DLD1 (cell line): Measurements from ENCODE around the gene NNAT.
"Not testable (repeated sequence)": the region's sequence is repeated elsewhere in the genome, so short reads cannot be mapped to it uniquely, and the experiment has no call there.

ENCODE experiments used
- in situ Hi-C: cut with HindIII; loops from 2 replicates; pipeline ENCODE4 v1.10.0; 2017; ENCODE audit warnings: low sequenced_read_pairs

Gene NNAT

DNA sequence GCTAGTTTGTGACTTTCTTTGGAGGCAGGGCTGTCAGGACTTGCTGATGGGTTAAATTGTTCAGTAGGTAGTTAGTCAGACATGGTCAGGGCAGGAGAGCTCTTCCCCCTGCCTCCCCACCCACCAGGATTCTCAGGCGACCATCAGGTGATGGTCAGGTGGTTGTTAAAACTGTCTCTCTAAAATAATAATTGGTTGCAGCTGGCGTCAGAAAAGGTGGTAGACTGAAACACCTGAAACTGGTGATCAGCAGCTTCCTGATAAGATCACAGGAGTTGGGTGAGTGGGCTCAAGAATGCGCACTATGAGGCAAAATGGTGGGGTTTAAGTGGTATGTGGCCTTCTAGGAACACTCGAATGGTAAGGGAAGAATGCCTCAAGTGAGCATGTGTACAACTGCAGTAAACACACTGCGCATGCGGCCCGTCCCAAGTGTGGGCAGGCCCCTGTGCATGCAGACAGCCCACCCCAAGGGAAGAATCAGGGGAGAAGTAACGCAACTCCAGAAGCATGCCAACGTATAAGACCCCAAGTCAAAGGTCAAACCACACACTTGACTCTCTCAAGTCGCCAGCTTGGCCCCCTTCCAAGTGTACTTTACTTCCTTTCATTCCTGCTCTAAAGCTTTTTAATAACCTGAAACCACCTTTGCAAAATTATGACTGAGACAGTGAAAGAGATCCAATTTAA, 14.5 kb downstream of the NNAT start:
- in situ Hi-C loops: no loop called here

DNA sequence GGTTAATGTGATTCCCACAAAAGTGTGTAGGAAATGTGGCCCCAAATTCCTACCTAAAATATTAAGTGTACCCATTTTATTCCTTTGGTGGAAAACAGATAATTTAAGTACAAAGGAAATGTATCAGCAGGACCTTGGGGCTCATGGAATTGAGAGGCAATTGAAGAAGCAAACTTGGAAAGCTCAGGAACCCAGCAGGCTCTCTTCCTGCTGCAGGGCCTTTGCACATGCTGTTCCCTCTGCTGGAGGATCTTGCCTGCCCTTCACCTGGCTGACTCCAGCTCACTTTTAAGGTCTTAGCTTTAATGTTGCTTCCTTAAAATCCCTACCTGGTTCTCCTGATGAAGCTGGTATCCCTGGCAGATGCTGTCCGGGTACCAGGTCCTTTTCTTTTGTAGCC, 16.5 kb downstream of the NNAT start:
- in situ Hi-C loops: no loop called here

DNA sequence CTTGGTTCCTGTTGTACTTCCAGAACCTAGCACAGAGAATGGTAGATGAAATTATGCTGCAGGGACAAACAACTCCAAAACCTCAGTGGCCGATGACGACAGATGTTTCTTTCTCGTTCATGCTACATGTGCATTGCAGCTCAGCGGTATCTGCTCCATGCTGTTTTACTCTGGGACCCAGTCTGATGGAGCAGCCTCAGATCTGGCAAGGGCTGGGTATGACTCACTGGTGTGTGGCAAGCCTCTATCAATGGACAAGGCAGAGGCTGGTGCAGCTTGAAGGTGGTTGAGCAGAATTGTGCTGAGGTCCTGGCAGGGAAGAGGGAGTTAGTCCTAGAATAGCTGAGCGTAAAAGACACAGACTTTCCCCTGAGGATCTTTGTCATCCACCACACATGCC, 17.0 kb downstream of the NNAT start:
- in situ Hi-C loops: no loop called here

DNA sequence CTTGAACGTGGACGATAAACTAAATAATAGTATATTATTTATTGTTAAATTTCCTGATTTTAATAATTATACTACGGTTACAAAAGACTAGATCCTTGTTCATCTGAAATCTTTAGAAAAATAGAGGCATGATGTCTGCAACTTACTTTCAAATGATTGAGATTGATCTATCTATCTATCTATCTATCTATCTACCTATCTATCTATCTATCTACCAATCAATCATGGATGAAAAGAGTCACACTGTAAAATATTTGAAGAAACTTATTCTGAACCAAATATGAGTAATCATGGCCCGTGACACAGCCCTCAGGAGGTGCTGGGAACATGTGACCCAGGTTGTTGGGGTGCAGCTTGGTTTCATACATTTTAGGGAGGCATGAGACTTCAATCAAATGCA, 18.4 kb downstream of the NNAT start:
- in situ Hi-C loops: no loop called here

DNA sequence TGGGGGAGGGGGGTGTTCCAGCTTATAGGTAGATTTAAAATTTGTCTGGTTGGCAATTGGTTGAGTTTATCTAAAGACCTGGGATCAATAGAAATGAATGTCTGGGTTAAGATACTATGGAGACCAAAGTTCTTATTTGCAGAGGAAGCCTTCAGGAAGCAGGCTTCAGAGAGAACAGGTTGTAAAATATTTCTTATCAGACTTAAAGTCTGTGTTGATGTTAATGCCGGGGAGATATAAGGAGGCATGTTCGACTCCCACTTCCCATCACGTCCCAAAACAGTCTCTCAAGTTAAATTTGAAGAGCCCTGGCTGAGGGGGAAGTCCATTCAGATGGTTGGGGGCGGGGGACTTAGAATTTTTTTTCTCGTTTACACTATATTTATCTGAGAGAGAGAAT, 19.0 kb downstream of the NNAT start:
- in situ Hi-C loops: no loop called here

DNA sequence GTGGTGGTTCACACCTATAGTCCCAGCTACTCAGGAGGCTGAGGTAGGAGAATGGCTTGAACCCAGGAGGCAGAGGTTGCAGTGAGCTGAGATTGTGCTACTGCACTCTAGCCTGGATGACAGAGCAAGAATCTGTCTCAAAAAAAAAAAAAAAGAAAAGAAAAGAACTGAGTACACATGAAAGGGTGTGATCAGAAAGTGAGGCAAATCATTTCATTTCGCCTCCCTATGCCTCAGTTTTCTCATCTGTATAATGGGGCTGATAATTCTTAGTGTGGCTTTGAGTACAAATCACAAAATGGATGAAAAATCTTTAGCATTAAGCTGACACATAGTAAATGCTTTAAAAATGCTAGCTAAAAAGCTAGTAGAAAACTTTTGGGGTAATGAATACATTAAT, 19.8 kb downstream of the NNAT start:
- in situ Hi-C loops: not testable (repeated sequence)

DNA sequence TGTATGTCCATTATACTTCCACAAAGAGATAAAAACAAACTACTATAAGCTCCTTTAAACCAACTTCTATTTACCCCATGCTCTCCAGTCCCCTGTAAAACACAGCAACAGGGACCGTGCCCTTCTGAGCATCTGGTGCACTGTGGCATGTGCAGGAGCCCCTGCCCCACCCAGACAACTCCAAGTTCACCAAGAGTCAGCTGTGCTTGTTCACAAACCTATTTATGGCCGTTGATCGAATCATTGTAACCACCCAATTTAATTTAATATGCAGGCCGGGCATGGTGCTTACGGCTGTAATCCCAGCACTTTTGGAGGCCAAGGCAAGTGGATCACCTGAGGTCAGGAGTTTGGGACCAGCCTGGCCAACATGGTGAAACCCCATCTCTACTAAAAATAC, 20.3 kb downstream of the NNAT start:
- in situ Hi-C loops: no loop called here

DNA sequence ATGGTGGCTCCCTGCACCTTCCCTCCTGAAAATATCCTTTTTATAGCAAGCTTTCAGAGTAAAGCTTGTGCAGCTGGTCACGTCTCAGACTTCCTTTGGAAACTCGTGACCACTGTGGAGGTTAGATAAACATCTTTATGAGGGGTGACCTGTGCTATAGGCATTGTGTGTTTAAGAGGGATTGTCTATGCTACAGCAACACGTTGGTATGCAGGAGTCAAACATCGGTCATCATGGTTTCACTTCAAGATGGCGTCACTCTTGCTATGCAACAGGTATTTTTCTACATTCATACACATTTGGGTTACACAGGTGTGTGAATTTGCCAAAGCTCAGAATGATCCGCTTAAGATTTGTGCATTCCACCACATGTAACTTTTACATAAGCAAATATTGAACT, 21.2 kb downstream of the NNAT start:
- in situ Hi-C loops: no loop called here

DNA sequence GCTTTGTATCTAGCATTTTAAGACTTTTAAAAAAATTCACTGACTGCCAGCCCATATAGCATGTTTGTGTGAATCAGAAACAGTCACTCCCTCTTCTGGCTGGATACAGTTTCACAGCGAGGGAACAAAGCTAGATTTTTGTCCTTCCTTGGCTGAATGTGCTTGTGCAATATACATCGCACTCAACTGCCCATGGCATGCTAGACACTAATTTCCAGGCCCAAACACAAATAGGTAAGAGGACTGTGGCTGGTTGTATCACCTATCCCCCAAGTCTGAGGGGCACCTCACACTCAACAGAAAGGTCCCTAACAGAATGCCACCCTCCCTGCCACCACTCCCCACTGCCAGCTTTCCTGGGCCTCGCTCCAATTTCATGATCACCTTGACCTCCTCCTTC, 22.8 kb downstream of the NNAT start:
- in situ Hi-C loops: no loop called here

DNA sequence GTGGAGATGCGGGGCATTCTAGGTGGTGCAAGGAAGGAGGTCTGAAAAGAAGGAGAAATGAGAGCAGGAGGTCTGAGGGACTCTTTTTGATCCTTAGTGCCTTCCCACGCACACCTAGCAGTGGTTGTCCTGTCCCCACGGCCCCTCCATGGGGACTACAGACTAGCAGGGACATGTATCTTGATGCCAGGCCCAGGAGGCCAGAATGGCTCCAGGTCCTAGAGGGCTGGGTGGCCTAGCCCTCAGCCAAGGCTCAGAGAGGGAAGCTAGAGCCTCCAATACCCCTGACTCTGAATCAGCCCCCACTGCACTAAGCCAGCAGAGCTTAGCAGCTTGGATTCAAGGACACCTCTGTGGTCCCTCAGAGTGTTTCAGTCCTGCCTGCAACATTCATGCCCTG, 23.3 kb downstream of the NNAT start:
- in situ Hi-C loops: no loop called here

DNA sequence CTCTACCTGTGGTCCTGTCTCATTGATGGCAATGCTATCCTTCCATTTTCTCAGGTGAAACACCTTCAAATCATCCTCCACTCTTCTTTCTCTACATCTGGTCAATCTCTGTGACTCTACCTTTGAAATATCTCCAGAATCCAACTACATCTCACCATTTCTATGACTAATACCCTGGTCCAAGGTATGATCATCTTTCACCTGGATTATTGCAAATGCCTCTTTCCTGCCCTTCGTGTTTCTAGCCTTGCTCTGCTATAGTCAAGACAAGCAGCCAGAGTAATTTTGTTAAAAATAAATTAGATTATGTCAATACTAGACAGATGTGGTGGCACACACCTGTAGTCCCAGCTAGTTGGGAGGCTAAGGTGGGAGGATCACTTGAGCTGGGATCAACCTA, 24.5 kb downstream of the NNAT start:
- in situ Hi-C loops: no loop called here

DNA sequence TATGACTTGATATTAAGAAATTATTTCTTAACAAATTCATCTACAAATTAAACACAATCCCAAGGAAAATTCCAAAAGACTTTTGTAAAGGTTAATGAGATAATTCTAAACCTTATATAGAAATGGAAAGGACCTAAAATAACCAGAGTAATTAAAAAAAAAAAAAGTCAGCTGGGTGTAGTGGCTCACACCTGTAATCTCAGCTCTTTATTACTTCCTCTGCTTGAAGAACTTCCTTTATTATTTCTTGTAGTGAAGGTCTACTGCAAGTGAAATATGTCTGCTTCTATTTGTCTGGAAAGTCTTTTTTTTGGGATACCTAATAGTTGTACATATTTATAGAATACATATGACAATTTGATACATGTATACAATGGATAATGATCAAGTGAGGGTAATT, 26.9 kb downstream of the NNAT start:
- in situ Hi-C loops: no loop called here

DNA sequence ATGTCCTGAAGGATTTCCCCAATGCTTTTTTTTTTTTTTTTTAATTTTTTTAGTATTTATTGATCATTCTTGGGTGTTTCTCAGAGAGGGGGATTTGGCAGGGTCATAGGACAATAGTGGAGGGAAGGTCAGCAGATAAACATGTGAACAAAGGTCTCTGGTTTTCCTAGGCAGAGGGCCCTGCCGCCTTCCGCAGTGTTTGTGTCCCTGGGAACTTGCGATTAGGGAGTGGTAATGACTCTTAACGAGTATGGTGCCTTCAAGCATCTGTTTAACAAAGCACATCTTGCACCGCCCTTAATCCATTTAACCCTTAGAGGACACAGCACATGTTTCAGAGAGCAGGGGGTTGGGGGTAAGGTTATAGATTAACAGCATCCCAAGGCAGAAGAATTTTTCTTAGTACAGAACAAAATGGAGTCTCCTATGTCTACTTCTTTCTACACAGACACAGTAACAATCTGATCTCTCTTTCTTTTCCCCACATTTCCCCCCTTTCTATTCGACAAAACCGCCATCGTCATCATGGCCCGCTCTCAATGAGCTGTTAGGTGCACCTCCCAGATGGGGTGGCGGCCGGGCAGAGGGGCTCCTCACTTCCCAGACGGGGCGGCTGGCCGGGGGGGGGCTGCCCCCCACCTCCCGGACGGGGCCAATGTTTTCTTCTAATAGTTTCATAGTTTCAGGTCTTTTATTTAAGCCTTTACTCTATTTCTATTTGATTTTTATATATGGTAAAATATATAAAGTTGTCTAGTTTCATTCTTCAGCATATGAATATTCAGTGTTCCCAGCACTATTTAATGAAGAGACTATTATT, 29.3 kb downstream of the NNAT start:
- in situ Hi-C loops: not testable (repeated sequence)

DNA sequence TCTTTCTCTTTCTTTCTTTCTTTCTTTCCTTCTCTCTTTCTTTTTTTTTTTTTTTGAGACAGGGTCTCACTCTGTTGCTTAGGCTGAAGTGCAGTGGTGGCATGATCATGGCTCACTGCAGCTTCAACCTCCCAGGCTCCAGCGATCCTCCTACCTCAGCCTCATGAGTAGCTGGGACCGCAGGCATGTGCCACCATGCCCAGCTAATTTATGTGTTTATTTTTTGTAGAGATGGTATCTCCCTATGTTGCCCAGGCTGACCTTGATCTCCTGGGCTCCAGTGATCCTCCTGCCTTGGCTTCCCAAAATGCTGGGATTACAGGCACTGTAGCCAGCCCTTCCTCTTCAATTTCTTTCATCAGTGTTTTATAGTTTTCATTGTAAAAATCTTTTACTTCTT, 30.6 kb downstream of the NNAT start:
- in situ Hi-C loops: not testable (repeated sequence)

DNA sequence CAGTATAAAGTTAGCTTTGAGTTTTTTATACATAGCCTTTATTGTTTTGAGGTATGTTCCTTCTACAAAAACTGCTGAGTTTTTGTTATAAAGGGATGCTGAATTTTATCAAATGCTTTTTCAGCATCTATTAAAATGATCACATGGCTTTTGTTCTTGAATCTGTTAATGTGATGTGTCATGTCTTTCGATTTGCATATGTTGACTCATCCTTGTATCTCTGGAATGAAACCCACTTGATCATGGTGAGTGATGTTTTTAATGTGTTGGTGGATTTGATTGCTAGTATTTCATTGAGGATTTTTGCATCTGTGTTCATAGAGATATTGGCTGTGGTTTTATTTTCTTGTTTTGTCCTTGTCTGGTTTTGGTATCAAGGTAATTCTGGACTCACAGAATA, 31.4 kb downstream of the NNAT start:
- in situ Hi-C loops: no loop called here

DNA sequence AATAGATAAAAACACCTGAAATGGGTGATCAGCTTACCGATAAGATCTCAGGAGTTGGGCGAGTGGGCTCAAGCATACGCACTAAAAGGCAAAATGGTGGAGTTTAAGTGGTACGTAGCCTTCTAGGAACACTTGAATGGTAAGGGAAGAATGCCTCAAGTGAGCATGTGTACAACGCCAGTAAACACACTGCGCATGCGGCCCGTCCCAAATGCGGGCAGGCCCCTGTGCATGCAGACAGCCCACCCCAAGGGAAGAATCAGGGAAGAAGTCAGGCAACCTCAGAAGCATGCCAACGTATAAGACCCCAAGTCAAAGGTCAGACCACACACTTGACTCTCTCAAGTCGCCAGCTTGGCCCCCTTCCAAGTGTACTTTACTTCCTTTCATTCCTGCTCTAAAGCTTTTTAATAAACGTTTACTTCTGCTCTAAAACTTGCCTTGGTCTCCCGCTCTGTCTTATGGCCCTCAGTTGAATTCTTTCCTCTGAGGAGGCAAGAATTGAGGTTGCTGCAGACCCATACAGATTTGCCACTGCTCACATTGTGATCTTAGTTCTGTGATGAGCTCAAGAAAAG, 33.8 kb downstream of the NNAT start:
- in situ Hi-C loops: not testable (repeated sequence)

DNA sequence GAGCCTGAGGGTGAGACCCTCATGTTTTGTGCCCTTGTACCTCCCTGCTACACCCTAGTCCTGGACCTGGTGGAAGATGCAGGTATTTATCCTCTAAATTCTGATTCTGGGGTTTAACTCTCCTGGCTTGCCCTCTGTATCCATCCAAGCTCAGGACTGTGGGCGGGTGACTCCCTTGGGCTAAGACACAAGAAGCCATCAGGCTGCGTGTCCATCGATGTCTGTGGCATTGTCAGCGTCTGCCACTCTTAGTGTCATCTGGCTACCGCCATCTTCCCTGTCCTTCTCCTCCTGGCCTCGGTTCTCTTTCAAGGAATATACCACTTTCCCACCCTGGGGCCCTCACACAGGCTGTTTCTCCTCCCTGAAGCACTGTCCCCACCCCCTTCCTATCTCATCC, 35.5 kb downstream of the NNAT start:
- in situ Hi-C loops: no loop called here

DNA sequence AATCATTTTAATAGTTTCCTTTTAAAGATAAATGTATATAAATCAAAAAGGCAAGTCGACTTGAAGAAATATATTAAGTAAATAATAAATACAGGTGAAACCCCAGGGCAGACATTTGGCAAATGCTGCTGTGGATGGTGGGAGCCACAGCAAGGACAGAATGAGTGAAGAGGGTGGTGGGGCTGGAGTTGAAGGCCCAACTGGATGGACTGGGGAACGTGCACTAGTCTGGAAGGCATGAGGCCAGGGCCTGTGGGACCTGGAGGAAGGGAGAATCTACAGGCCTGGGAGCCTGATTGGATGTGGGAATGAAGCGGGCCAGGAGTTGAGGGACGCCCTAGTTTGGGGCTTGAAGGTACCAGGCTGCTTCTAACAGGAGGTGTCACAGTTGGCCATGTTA, 37.3 kb downstream of the NNAT start:
- in situ Hi-C loops: no loop called here

DNA sequence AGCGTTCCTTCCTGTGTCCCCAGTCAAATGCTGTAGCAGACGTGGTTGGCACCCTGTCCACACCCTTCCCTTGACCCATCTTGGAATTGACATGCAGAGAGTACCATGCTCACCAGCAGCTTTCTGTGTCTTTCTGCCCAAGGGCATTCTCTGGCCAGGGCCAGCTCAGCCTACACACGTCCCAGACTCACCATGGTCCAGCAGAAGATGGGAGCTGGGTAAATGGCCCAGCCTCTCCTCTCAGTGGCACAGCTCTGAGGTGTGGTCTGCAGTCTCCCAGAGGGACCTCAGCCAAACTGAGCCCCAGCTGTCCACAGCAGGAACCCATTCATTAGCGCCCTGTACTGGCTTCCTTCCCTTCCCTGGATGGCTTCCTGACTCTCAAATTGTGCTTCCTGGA, 37.7 kb downstream of the NNAT start:
- in situ Hi-C loops: no loop called here

DNA sequence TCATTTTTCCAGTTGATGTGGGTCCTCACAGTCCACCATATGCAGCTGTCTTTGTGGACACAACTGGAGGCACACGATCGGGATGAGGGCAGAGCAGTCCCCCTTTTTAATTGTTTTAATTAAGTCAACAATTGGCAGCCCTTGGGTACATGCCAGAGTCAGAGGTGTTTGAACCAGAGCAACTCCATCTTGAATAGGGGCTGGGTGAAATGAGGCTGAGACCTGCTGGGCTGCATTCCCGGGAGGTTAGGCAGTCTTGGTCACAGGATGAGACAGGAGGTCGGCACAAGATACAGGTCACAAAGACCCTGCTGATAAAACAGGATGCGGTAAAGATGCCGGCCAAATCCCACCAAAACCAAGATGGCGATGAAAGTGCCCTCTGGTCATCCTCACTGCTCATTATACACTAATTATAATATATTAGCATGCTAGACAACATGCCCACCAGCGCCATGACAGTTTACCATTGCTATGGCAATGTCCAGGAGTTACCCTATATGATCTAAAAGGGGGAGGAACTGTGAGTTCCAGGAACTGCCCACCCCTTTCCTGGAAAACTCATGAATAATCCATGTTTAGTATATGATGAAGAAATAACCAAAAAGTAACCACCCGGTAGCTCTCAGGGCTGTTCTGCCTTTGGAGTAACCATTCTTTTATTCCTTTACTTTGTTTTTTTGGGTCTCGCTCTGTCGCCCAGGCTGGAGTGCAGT, 38.4 kb downstream of the NNAT start:
- in situ Hi-C loops: no loop called here

DNA sequence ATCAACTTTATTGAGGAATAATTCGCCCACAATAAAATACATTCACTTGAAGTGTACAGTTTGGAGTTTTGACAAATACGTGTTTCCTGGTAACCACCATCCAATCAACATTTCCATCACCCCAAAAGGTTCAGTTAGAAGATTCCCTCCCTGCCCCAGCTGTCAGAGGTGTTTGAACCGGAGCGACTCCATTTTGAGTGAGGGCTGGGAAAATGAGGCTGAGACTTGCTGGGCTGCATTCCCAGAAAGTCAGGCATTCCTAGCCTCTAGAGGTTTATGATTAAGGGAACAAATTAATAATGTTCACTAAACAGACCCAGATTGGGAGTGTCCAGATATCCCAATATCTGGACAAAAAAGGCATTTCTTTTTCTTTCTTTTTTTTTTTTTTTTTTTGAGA, 39.6 kb downstream of the NNAT start:
- in situ Hi-C loops: no loop called here
